ENCODE data around the gene VAMP8. TPM values are rescaled to one million over a fixed set of nuclear protein-coding genes. Genes with fewer than 3 reads are reported as not detected.

The VAMP8 gene
- total RNA-seq, 6 experiments from 2014 or later: 0.31 to 0.46 (median 0.35) TPM; not detected in 2

GRCh38 chr2:85561280-85562212 lies 15.8 kb upstream of the VAMP8 start, which contains the start of gene GGCX:
TSS of gene GGCX (minus strand) at chr2:85561493. CDS start at chr2:85561428, 65 bp downstream.
- H3K4me3 Mint-ChIP-seq: peak within 1 kb of the TSS; percentile 98
- H3K27me3 Mint-ChIP-seq (ENCODE audit: insufficient read depth): peaks cover 5% of the 10 kb centered on the region
- H3K27ac Mint-ChIP-seq: peak within 1 kb of the TSS; percentile 88
- peak; percentile 68 for TF ChIP-seq CTCF (IDR thresholded peaks at IDR 0.05)
- no peaks in the 10 kb centered on the region; the same call in 1 of the 2 replicates for H3K36me3 Mint-ChIP-seq (ENCODE audit: low read depth)
- no peaks in the 10 kb centered on the region for H3K9me3 Mint-ChIP-seq
- peaks cover 29% of the 10 kb centered on the region for H3K4me1 Mint-ChIP-seq (ENCODE audit: low read depth)
- peak; percentile 93 for DNase-seq

- H3K27me3 Mint-ChIP-seq (ENCODE audit: insufficient read depth): peaks cover 6% of the 10 kb centered on the region
- H3K9me3 Mint-ChIP-seq: no peaks in the 10 kb centered on the region
- no peak for TF ChIP-seq CTCF (IDR thresholded peaks at IDR 0.05)
- H3K36me3 Mint-ChIP-seq (ENCODE audit: low read depth): no peaks in the 10 kb centered on the region
- peaks cover 20% of the 10 kb centered on the region for H3K4me1 Mint-ChIP-seq (ENCODE audit: low read depth)
- DNase-seq: no peak
- no peak overlapping the region for H3K4me3 Mint-ChIP-seq
- no peak overlapping the region for H3K27ac Mint-ChIP-seq
These were observed 13.2 kb upstream of the VAMP8 start for GRCh38 chr2:85564144-85564563.

- Mint-ChIP-seq H3K4me3 (no peak overlapping the region), H3K27me3 (ENCODE audit: insufficient read depth) (peaks cover 9% of the 10 kb centered on the region), H3K36me3 (ENCODE audit: low read depth) (no peaks in the 10 kb centered on the region), H3K9me3 (no peaks in the 10 kb centered on the region), H3K27ac (no peak overlapping the region), H3K4me1 (ENCODE audit: low read depth) (0 out of 2 replicates have a peak, but pooled peaks cover 5% of the 10 kb centered on the region)
- TF ChIP-seq CTCF (IDR thresholded peaks at IDR 0.05): no peak
- DNase-seq: no peak
These were observed 11.1 kb upstream of the VAMP8 start for GRCh38 chr2:85566265-85566664.

GRCh38 chr2:85575739-85576138 lies 1.6 kb upstream of the VAMP8 start:
- H3K9me3 Mint-ChIP-seq: no peaks in the 10 kb centered on the region

GRCh38 chr2:85577063-85577385 lies 362 bp upstream of the VAMP8 start:
- H3K27me3 Mint-ChIP-seq (ENCODE audit: insufficient read depth): peaks cover 14% of the 10 kb centered on the region
- no peaks in the 10 kb centered on the region for H3K36me3 Mint-ChIP-seq (ENCODE audit: low read depth)
- no peaks in the 10 kb centered on the region for H3K9me3 Mint-ChIP-seq
- DNase-seq: no peak
- no peak overlapping the region for H3K4me3 Mint-ChIP-seq
- H3K4me1 Mint-ChIP-seq (ENCODE audit: low read depth): peaks cover 12% of the 10 kb centered on the region; the same call in 1 of the 2 replicates
- no peak overlapping the region for H3K27ac Mint-ChIP-seq
- no peak for TF ChIP-seq CTCF (IDR thresholded peaks at IDR 0.05)

More at GRCh38 chr2:85575739-85576138, 1.6 kb upstream of the VAMP8 start:
- Mint-ChIP-seq H3K27me3 (ENCODE audit: insufficient read depth) (peaks cover 19% of the 10 kb centered on the region), H3K27ac (no peak overlapping the region), H3K4me1 (ENCODE audit: low read depth) (peaks cover 12% of the 10 kb centered on the region; the same call in 1 of the 2 replicates), H3K36me3 (ENCODE audit: low read depth) (no peaks in the 10 kb centered on the region), H3K4me3 (no peak overlapping the region)
- no peak for DNase-seq
- no peak for TF ChIP-seq CTCF (IDR thresholded peaks at IDR 0.05)
